Smooth muscle cell (in vitro differentiated cells): ENCODE measurements around the gene AP1G1. TPM values are rescaled to one million over a fixed set of nuclear protein-coding genes. Genes with fewer than 3 reads are reported as not detected.
"Not testable (repeated sequence)": the region's sequence is repeated elsewhere in the genome, so short reads cannot be mapped to it uniquely, and the experiment has no call there.

Experiments
- DNase-seq: peaks from one replicate; lab custom pipeline; 2025; ENCODE audit not compliant: unreplicated experiment; lab: John Stamatoyannopoulos, UW
- H2AFZ ChIP-seq: fragments of 200-600 bp; sonication (generic); 2 replicates; pipeline ENCODE4 v1.6.0; 2016; ENCODE audit warnings: antibody characterized with exemption, low read depth, mild to moderate bottlenecking
- H3F3A ChIP-seq: fragments of 200-600 bp; sonication (generic); 2 replicates; pipeline ENCODE4 v1.6.0; 2017; ENCODE audit warnings: antibody characterized with exemption, low read depth
- H3K27ac ChIP-seq: fragments of 200-600 bp; sonication (generic); 2 replicates; pipeline ENCODE4 v1.5.1; 2016; ENCODE audit warnings: low read depth, mild to moderate bottlenecking
- H3K27me3 ChIP-seq: fragments of 200-600 bp; sonication (generic); 2 replicates; pipeline ENCODE4 v1.6.1; 2016; ENCODE audit warnings: low read depth, mild to moderate bottlenecking
- H3K36me3 ChIP-seq: fragments of 200-600 bp; sonication (generic); 2 replicates; pipeline ENCODE4 v1.5.1; 2016; ENCODE audit warnings: low read depth
- H3K4me1 ChIP-seq: fragments of 200-600 bp; sonication (generic); 2 replicates; pipeline ENCODE4 v1.5.1; 2016; ENCODE audit warnings: low read depth
- H3K4me2 ChIP-seq: fragments of 200-600 bp; sonication (generic); 2 replicates; pipeline ENCODE4 v1.6.0; 2016; ENCODE audit warnings: mild to moderate bottlenecking
- H3K4me3 ChIP-seq: fragments of 200-600 bp; sonication (generic); 2 replicates; pipeline ENCODE4 v1.5.1; 2016; ENCODE audit warnings: mild to moderate bottlenecking
- H3K79me2 ChIP-seq: fragments of 200-600 bp; sonication (generic); 2 replicates; pipeline ENCODE4 v1.6.0; 2016; ENCODE audit warnings: low read depth, mild to moderate bottlenecking
- H3K9ac ChIP-seq: fragments of 200-600 bp; sonication (generic); 2 replicates; pipeline ENCODE4 v1.6.0; 2016; ENCODE audit warnings: low read depth
- H3K9me3 ChIP-seq: fragments of 200-600 bp; sonication (generic); replicated peaks from 2 replicates; pipeline ENCODE4 v1.5.1; 2016; ENCODE audit warnings: low read depth
- H4K20me1 ChIP-seq: fragments of 200-600 bp; sonication (generic); 2 replicates; pipeline ENCODE4 v1.6.0; 2016; ENCODE audit warnings: low read depth
- WGBS: methylation state at CpG from one replicate; pipeline ENCODE4 v1.1.7; 2016; ENCODE audit warnings: low lambda C conversion rate; 5-methylcytosine and 5-hydroxymethylcytosine counted together
- polyA plus RNA-seq: library from polyadenylated mRNA; unstranded; fragments of >200 nt; fragmentation: Nextera tagmentation; extraction: Ambion mirVana; gene quantifications from 2 replicates; pipeline ENCODE4 v1.2.1, GENCODE V29; 2016
- small RNA-seq: library from RNA; depleted of rRNA; stranded (forward); fragments of <200 nt; gene quantifications from one replicate; pipeline ENCODE3, GENCODE V24; 2014
- total RNA-seq: library from RNA; depleted of rRNA; stranded (reverse); fragments of >200 nt; gene quantifications from 2 replicates; pipeline ENCODE4 v1.2.3, GENCODE V29; 2014
- TF ChIP-seq, protein P1 (sequence below): fragments of 200-600 bp; sonication (generic); IDR thresholded peaks from 2 replicates; pipeline ENCODE4 v1.5.1; 2017; ENCODE audit warnings: borderline replicate concordance, mild to moderate bottlenecking, antibody characterized with exemption; ENCODE audit not compliant: insufficient read depth, poor library complexity, severe bottlenecking

Gene AP1G1
- total and polyA plus RNA-seq, 2 experiments from 2014 or later = 17.1 to 84.4 TPM

DNA sequence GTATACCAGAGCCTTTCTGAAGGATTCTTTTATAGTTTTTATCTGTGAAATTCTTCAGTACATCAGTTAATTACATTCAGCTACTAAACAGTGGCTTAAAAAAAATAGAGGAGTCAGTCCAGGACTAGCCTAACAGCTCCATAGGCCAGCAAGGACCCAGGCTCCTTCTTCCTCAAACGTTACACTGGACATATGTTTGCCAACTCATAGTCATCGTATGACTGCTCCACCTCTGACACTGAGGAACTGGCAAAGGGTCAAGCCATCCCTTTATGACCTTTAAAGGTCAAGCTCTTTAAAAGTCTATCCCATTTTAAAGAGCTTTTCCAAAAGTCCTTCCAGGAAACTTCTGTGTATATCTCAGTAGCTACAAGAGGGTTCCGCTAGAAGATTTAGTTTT, 120.8 kb downstream of the AP1G1 start:
- WGBS = 94% methylated on average over 3 of the region's 3 CpGs
- Histone ChIP-seq H3F3A (no peaks in the 10 kb centered on the region), H2AFZ (no peak overlapping the region)

DNA sequence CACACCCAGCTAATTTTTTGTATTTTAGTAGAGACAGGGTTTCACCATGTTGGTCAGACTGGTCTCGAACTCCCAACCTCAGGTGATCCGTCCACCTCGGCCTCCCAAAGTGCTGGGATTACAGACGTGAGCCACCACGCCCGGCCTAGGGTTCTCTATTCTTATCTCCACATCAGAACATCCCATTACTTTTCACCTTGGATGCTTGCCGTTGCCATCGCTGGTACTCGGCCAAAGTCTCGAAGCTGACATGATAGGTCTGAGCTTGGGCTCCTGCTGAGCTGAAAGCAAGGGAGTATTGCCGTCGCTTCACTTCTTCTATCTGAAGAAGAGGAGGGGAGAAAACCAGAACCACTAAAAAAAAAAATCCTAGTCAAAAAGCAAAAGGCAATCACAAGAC, 124.4 kb downstream of the AP1G1 start:
- H3K4me3 ChIP-seq, H2AFZ ChIP-seq, H3K9me3 ChIP-seq, H3K4me2 ChIP-seq, H3K4me1 ChIP-seq, H3K79me2 ChIP-seq, H3K27me3 ChIP-seq, H3K9ac ChIP-seq, DNase-seq, H4K20me1 ChIP-seq, H3F3A ChIP-seq, H3K27ac ChIP-seq: not testable (repeated sequence)
- 98% methylated on average over 12 of the region's 12 CpGs for WGBS
- H3K36me3 ChIP-seq = peaks cover 14% of the 10 kb centered on the region

More for the DNA sequence above, 120.8 kb downstream of the AP1G1 start:
- Histone ChIP-seq H3K4me1 (no peaks in the 10 kb centered on the region), H3K36me3 (no peaks in the 10 kb centered on the region), H3K27ac (no peak overlapping the region), H3K4me3 (no peak overlapping the region), H3K4me2 (no peak overlapping the region), H3K9ac (no peak overlapping the region), H4K20me1 (no peaks in the 10 kb centered on the region), H3K79me2 (no peaks in the 10 kb centered on the region), H3K9me3 (no peaks in the 10 kb centered on the region), H3K27me3 (no peaks in the 10 kb centered on the region)
- no peak for DNase-seq
- TF ChIP-seq, protein P1, sequence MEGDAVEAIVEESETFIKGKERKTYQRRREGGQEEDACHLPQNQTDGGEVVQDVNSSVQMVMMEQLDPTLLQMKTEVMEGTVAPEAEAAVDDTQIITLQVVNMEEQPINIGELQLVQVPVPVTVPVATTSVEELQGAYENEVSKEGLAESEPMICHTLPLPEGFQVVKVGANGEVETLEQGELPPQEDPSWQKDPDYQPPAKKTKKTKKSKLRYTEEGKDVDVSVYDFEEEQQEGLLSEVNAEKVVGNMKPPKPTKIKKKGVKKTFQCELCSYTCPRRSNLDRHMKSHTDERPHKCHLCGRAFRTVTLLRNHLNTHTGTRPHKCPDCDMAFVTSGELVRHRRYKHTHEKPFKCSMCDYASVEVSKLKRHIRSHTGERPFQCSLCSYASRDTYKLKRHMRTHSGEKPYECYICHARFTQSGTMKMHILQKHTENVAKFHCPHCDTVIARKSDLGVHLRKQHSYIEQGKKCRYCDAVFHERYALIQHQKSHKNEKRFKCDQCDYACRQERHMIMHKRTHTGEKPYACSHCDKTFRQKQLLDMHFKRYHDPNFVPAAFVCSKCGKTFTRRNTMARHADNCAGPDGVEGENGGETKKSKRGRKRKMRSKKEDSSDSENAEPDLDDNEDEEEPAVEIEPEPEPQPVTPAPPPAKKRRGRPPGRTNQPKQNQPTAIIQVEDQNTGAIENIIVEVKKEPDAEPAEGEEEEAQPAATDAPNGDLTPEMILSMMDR = no peak

DNA sequence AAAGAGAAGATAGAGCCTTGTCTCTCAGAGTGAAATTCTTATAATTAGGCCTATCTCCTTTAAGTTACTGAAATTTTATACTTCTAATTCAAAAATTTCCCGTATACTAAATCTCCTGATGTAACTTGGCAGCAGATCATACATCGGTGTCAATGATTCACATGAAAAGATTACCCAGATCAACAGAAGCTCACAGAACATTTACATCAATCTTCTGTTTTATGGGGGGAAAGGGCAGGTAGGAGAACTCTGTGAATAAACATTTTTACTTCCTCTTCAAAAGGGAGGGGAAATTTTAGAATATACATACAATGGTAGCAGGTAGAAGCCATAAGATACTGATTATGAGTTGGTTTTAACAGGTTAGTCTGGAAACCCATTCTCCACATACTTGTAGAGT, 127.3 kb downstream of the AP1G1 start:
- H3K4me1 ChIP-seq = no peaks in the 10 kb centered on the region
- TF ChIP-seq, protein P1 = no peak
- H3K36me3 ChIP-seq = peaks cover 21% of the 10 kb centered on the region
- no peak overlapping the region for H3K27ac ChIP-seq
- WGBS = 96% methylated on average over 2 of the region's 2 CpGs
- DNase-seq = no peak
- H3K27me3 ChIP-seq = no peaks in the 10 kb centered on the region
- H3K4me2 ChIP-seq = no peak overlapping the region
- no peak overlapping the region for H2AFZ ChIP-seq
- no peaks in the 10 kb centered on the region for H3K9me3 ChIP-seq
- H3K9ac ChIP-seq = no peak overlapping the region
- H3F3A ChIP-seq = no peaks in the 10 kb centered on the region
- no peaks in the 10 kb centered on the region for H3K79me2 ChIP-seq
- no peaks in the 10 kb centered on the region for H4K20me1 ChIP-seq
- H3K4me3 ChIP-seq = no peak overlapping the region

Small RNAs within 50 kb of the gene (small RNA-seq; reads per million reads assigned to genes)
- gene AC010653.3 (0.13 reads per million), gene SNORA70D (not detected), gene SNORD71 (13,706 reads per million, percentile 100 among the genes with 10 or more reads in this experiment)

Other genes starting within 250 kb of the AP1G1 start
- gene TAT, start 231.7 kb downstream of the AP1G1 start, total RNA-seq = not detected in 2 replicates
- gene TAT, start 231.7 kb downstream of the AP1G1 start, polyA plus RNA-seq = not detected in 2 replicates
- 1.7 and 2.4 TPM in 2 replicates for gene MARVELD3, start 182.7 kb downstream of the AP1G1 start, total RNA-seq
- gene MARVELD3, start 182.7 kb downstream of the AP1G1 start, polyA plus RNA-seq = 1.5 and 6.6 TPM in 2 replicates
- 5.3 and 6.6 TPM in 2 replicates for gene PHLPP2, start 84.1 kb downstream of the AP1G1 start, total RNA-seq
- 1.5 and 2.3 TPM in 2 replicates for gene PHLPP2, start 84.1 kb downstream of the AP1G1 start, polyA plus RNA-seq
- 14.8 and 17.6 TPM in 2 replicates for gene ATXN1L, start 37.1 kb upstream of the AP1G1 start, total RNA-seq
- gene ATXN1L, start 37.1 kb upstream of the AP1G1 start, polyA plus RNA-seq = 6.7 and 7.4 TPM in 2 replicates
- 12.0 and 25.4 TPM in 2 replicates for gene ZNF821, start 75.3 kb upstream of the AP1G1 start, total RNA-seq
- 17.5 and 17.8 TPM in 2 replicates for gene ZNF821, start 75.3 kb upstream of the AP1G1 start, polyA plus RNA-seq
- 220 and 247 TPM in 2 replicates for gene IST1, start 86.7 kb upstream of the AP1G1 start, total RNA-seq
- 125 and 148 TPM in 2 replicates for gene IST1, start 86.7 kb upstream of the AP1G1 start, polyA plus RNA-seq
- 0.09 TPM in 1 of 2 replicates, not detected in the other for gene PKD1L3, start 191.6 kb upstream of the AP1G1 start, total RNA-seq
- 0.09 TPM in 1 of 2 replicates, not detected in the other for gene PKD1L3, start 191.6 kb upstream of the AP1G1 start, polyA plus RNA-seq
- gene DHODH, start 199.9 kb upstream of the AP1G1 start, total RNA-seq = 5.0 and 5.1 TPM in 2 replicates
- gene DHODH, start 199.9 kb upstream of the AP1G1 start, polyA plus RNA-seq = 5.7 and 6.2 TPM in 2 replicates
- not detected in 2 replicates for gene HP, start 245.7 kb upstream of the AP1G1 start, total RNA-seq
- gene HP, start 245.7 kb upstream of the AP1G1 start, polyA plus RNA-seq = 0.33 and 0.52 TPM in 2 replicates